ENCODE results near the gene ADGRG3. TPM values are rescaled to one million over a fixed set of nuclear protein-coding genes. Genes with fewer than 3 reads are reported as not detected.

Gene ADGRG3, protein sequence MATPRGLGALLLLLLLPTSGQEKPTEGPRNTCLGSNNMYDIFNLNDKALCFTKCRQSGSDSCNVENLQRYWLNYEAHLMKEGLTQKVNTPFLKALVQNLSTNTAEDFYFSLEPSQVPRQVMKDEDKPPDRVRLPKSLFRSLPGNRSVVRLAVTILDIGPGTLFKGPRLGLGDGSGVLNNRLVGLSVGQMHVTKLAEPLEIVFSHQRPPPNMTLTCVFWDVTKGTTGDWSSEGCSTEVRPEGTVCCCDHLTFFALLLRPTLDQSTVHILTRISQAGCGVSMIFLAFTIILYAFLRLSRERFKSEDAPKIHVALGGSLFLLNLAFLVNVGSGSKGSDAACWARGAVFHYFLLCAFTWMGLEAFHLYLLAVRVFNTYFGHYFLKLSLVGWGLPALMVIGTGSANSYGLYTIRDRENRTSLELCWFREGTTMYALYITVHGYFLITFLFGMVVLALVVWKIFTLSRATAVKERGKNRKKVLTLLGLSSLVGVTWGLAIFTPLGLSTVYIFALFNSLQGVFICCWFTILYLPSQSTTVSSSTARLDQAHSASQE
- not detected for total RNA-seq

DNA sequence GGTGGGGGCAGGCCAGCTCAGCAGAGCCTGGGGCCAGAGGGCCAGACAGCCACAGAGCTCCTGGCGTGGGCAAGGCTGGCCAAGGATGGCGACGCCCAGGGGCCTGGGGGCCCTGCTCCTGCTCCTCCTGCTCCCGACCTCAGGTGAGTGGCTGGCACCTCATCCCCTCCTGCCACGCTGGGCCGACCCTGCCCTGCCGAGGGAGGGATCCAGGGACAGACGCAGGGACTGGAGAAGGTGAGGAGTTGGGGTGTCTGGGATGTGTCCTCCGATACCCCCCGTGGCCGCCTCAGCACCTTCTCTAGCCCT lies at the start of gene ADGRG3:
Gene ADGRG3 (plus strand): TSS at position 44 of the 309 bp plus-strand sequence. CDS start 42 bp downstream, at position 86.
- no peak for DNase-seq

- no peak for DNase-seq
These were observed 48.9 kb upstream of the ADGRG3 start for GRCh38 chr16:57619133-57619605.

- no peak for DNase-seq
These were observed 48.3 kb upstream of the ADGRG3 start for GRCh38 chr16:57619606-57620334.

DNA sequence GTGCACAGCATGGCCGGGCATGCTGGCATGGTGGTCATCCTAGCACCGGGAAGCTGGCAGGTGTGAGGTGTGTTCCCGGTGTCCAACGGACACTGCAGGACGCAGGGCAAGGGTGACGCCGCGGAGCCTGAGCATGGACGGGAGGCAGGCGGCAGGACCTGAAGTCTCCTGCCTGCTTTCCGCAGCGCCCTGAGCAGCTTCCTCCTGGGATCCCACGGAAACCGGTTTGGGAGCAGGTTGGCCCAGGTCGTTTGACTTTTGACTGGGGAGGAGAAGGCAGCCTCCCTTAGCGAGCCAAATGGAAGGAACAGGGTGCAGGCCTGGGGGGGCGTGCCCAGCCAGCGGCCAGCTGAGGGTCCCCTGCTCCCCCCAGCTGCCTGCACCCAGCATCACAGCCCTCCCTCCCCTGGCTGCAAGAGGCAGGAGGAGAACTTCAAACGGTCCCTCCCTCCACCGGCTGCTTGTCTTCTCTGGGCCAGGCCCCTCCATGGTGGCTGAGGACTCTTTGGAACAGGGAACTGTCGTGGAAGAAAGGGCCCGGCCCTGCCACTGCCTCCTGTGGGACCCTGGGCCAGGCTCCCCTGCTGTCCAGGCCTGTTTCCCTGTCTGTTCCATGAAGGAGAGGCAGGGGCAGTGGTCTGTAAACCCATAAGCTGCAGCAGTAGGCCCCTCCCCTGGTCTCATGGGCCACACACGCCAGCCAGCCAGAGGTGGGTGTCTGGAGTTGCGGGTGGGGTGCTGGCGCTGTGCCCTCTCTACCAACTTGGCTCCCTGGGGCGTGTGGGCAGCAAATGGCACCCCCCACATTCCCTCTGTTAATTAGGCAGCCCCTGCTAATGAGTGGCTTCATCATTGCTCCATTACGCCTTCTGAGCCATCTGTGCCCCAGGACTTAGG lies 47.5 kb upstream of the ADGRG3 start:
- no peak for DNase-seq

GRCh38 chr16:57621521-57622271 lies 46.4 kb upstream of the ADGRG3 start:
- no peak for DNase-seq

DNA sequence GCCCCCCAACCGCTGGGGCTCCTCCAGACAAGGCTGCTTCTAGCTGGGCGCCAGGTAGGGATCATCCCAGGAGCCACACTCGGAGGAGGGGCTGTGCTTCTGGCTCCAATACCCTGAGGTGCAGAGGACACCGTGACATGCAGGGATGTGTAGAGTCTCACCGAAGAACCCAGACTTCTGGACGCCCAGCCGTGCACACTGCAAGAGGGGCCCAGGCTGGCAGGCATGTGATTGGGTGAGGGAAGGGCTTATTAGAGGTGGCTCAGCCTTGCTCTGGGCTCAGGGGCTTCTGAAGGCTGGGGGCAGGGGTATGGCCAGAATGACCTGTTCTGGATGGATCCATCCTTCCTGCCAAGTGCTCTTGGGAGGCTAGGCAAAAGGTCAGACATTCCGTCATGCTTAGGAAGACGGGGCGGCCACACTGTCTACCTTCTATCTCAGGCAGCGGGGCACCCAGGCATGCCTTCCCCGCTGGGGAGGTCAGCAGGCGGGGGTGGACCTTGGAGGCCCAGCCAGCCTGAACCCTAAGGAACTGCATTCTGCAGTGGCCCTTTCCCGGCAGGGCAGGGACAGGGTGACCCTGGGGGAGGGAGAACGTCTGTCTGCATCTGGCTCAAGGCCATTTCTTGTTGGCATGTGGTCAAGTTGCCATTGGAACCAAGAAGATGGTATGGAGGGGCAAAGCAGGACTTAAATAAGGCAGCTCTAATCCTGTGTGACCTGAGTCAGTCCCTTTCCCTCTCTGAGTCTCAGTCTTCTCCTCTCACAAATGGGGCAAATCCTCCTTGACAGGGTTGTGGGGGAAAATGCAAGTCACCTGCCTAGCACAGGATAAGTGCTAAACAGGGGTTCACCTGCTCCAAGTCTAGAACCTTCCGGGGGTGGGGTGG lies 45.5 kb upstream of the ADGRG3 start:
- no peak for DNase-seq

DNA sequence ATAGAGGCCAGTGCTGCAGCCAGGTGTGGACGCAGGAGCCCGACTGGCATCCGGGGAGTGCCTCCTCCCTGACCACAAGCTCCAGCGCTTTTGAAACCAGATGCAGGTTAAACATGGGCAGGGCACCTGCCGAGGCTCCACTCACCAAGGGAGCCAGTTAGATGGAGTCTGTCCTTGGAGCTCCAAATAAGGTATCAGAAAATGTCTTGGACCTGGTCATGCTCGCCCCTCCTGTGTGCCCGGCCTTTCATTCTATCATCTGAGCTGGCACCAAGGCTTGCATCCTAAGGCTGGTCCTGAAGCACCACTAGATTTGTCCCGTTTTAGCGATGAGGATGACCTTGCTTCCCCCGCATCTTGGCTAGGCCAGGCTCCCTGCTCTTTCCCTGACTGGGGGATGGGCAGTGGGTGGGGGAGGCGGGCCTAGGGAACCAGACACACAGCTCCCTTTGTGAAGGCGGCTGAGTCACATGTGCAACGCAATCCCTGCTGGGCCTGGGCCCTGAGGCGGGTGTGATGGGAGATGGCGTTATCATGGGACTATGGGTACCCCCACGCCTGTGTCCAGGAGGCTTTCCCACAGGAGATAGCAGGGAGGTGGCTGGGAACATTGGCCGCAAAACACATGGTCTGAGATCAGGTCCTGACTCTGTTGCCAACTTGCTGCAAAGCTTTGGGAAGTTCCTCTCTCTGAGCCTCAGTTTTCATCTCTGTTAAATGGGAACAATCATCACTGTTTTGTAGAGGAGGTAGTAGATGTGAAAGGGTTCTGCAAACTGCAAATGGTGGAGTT lies 44.7 kb upstream of the ADGRG3 start:
- no peak for DNase-seq

DNA sequence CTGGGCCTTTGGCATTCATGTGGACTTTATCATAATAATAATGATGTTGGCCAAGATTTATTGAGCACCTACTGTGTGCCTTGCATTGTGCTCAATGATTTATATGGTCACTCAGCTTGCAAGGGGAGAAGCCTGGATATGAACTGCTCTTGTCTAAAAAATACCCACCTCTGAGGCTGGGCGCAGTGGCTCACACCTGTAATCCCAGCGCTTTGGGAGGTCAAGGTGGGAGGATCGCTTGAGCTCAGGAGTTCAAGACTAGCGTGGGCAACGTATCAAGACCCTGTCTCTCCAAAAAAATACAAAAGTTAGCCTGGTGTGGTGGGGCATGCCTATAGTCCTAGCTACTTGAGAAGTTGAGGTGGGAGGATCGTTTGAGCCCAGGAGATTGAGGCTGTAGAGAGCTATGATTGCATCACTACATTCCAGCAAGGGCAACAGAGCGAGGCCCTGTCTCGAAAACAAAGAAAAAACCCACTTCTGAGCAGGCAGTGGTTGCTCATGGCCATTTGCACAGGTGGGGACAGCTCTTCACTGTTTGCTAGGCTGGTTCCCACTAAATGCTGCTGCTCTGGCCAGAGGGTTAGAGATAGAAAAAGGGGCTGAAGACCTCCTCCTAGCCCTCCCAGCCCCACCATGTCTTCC lies 43.9 kb upstream of the ADGRG3 start:
- DNase-seq = no peak

DNA sequence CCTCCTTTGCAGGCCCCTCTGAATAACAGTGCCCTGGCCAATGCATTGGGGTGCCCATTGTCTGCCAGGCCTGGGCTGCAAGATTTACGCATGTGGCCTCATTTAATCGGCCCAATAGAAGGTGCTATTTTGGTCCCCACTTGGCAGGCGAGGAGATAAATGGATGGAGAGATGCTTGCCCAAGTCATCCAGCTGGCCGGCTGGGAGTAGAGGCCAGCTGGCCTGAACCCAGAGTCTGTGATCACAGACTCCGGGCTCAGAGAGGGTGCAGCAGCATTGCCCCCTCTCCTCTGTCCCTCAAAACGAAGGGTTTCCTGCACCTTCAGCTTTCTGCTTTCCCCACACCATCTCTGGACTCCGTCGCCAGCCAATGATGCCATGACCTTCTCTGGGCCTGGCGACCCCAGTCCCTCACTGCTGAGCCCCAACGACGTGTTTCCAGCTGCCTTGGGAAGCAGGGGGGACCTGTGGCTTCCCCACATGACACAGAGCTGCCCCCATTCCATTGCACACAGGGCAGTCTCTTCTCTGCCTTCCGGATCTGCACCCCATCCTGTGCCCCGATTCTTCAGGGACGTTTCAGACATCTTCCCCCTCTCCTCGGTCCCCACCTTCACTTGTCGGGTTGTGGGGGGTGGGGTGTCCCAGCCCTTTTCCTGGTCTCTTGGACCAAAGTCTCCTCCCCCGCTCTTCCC lies 43.2 kb upstream of the ADGRG3 start:
- no peak for DNase-seq

GRCh38 chr16:57626420-57627170 lies 41.5 kb upstream of the ADGRG3 start:
- DNase-seq = no peak

DNA sequence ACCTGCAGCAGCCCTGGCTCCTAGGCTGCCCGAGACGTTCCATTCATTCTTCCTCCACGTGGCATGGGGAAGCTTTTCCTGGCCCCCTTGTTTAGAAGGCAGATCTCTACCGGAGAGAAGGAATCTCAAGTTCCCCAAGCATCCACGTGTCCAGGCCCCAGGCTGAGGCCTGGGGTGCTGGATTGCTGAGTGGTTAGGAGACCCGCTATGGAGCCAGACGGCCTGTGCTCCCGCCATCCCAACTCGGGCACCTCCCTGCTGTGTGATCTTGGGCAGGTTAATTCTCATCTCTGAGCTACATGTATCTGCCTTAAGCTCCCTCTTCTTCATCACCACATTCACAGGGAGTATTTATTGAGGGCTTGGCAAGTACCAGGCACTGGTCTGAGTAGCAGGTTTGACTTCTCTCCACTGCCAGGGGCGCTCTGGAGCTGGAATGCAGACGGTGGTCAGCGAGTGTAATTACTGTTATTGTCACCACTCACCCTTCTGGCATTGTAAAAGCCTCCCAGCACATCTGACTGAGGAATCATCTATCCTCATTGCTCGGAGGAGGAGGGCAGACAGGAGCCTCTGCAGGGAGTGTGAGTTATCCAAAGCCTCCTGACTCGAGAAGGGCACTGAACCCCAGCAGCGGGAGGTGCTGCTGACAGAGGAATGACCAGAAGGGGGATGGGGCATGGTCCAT lies 40.8 kb upstream of the ADGRG3 start:
- DNase-seq = no peak

- DNase-seq = no peak
These were observed 39.9 kb upstream of the ADGRG3 start, which contains the start of gene ADGRG1 for GRCh38 chr16:57628008-57628781. Gene ADGRG1 (plus strand): TSS chr16:57628630. CDS start chr16:57650288, 21,658 bp downstream.

GRCh38 chr16:57628783-57629293 lies 39.3 kb upstream of the ADGRG3 start:
- no peak for DNase-seq

DNA sequence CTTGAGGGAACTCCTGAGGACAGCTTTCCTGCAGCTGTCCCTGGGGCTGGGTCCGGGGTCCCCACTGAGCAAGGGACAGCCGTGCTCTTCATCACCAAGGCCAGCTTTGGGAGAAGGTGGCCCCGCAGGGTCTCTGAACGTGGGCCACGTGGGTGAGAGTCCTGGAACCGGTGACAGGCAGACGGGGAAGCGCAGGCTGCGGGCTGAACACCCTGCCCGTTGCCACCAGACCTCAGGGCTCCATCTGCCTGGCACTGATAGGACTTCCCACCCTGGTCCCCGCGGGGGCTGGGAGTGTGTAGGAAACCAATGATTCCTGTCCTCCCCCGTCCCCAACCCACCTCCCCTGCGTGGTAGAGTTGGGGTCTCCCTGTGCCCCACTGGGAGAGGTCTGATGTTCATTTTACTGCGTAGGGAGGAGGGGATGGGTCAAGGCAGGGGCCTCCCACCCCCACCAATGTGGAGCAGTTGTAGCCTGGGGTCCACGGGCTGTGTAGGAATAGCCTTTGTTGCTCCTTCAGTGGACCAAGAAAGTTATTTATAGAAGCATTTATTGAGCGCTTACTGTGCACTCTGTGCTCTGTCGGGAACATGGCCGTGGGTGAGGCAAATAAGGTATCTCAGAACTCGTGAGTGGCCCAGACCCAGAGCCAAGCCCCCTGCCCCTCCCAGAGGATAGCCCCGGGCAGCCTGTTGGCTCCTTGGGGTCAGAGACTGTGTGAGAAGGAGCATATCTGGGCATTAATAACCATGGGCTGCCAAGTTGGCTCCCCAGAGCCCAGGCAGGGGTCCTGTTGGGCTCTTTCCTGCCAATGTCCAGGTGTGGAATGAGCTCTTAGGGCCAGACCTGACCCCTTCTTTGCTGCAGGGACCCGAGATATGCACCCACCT lies 38.3 kb upstream of the ADGRG3 start:
- no peak for DNase-seq

DNA sequence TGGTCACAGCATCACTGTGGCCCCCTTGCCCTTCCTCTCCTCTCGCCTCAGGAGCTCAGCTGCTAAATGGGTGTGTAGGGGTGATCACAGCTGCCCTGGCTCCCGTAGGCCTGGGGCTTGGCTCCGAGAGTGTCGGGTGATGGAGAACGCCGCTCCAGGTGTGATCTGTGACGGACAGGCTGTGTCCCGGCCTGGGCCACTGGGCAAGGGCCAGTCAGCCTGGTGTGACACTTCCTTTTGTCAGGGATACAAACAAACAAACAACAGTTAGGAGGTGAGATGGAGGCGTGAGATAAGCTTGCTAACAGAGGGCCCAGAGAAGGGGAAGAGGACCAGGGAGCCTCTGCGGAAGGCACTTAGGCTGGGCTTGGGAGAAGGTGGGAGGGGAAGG lies 37.7 kb upstream of the ADGRG3 start:
- DNase-seq = no peak
